ENCODE measurements around the gene TLR10. TPM values are rescaled to one million over a fixed set of nuclear protein-coding genes. Genes with fewer than 3 reads are reported as not detected.
A peak's percentile ranks its signal among the peaks of the same experiment; 100 is the strongest.

TLR10 gene
- total and polyA plus RNA-seq, 9 of the 15 experiments (the other 6 are each of a cell fraction or from before 2014, with no cell fraction given) = 0.03 to 0.05 TPM; not detected in 7

GRCh38 chr4:38752941-38753806 is 29.6 kb downstream of the TLR10 start:
- Histone ChIP-seq H4K20me1 (replicated peaks; ENCODE audit: control insufficient read depth, insufficient read depth, low read length) (no peaks in the 10 kb centered on the region), H3K4me2 (ENCODE audit: insufficient read depth, low read length) (no peak overlapping the region; the same call in 1 of the 2 replicates), H3K9ac (ENCODE audit: insufficient read depth in 1 of 2, low read depth in 2 of 2, low read length in 2 of 2) (peak overlapping the region in 1 of 2 experiments; percentile 19; a peak in 1 of 4 replicates), H3K4me3 (no peak overlapping the region), H3K9me1 (ENCODE audit: control insufficient read depth, insufficient read depth, low read length) (no peaks in the 10 kb centered on the region), H3K27me3 (ENCODE audit: control insufficient read depth in 2 of 2, insufficient read depth in 2 of 2, low read length in 2 of 2) (peaks cover 0 to 5% of the 10 kb centered on the region in 2 experiments; a peak in 1 of 5 replicates), H3K27ac (ENCODE audit: extremely low read depth, low read depth, low read length) (no peak overlapping the region), H3K79me2 (ENCODE audit: control insufficient read depth, insufficient read depth, low read length) (no peaks in the 10 kb centered on the region), H2AFZ (ENCODE audit: low read depth, low read length) (peak overlapping the region; percentile 79), H3K9me3 (replicated peaks; ENCODE audit: control insufficient read depth, insufficient read depth, low read depth, low read length) (no peaks in the 10 kb centered on the region), H3K4me1 (replicated peaks in 1 of 2; ENCODE audit: control insufficient read depth in 2 of 2, insufficient read depth in 2 of 2, low read length in 2 of 2) (peaks cover 6 to 8% of the 10 kb centered on the region in 2 experiments; a peak in 3 of 5 replicates), H3K36me3 (ENCODE audit: control insufficient read depth, insufficient read depth, low read length) (no peaks in the 10 kb centered on the region)
- DNase-seq (ENCODE audit: extremely low read depth in 1 of 4, low spot score in 3 of 4) (peak in 2 of 4 experiments; percentile 17 to 64), FAIRE-seq (peak; percentile 67), ATAC-seq (peak; percentile 85)
- BruUV-seq (replicated peaks) = no TSS peak
- ChIA-PET POLR2A (no interaction called here), CTCF (ENCODE audit: low intra/inter-chr PET ratio) (no interaction called here)
- 50% methylated on average over 19 of the region's 19 CpGs for WGBS (ENCODE audit: insufficient coverage, low coverage, missing lambda C conversion rate)
- in situ Hi-C loops (cut with MboI) = no loop called here
- intact Hi-C loops (cut with micrococcal nuclease) = no loop called here
- TF ChIP-seq MTA3 (IDR thresholded peaks at IDR 0.05; ENCODE audit: borderline replicate concordance) = no peak
- TF ChIP-seq PHF21A (IDR thresholded peaks at IDR 0.05; ENCODE audit: borderline replicate concordance, low read depth) = no peak
- TF ChIP-seq ZBTB33 (CRISPR knock-in tag; IDR thresholded peaks at IDR 0.05) = peak; percentile 61; the same call in 1 of the 2 replicates
- TF ChIP-seq TSHZ1 (CRISPR knock-in tag; IDR thresholded peaks at IDR 0.05) = no peak
- TF ChIP-seq THRAP3 (IDR thresholded peaks at IDR 0.05; ENCODE audit: borderline replicate concordance) = 0 out of 2 replicates have a peak, but pooled peaks have one; percentile 21
- peak; percentile 56; the same call in 1 of the 2 replicates for TF ChIP-seq ADNP (tag; IDR thresholded peaks at IDR 0.05)
- peak; percentile 81; the same call in 1 of the 2 replicates for TF ChIP-seq OTX1 (CRISPR knock-in tag; IDR thresholded peaks at IDR 0.05)
- 0 out of 2 replicates have a peak, but pooled peaks have one; percentile 60 for TF ChIP-seq ZBTB26 (CRISPR knock-in tag; IDR thresholded peaks at IDR 0.05)
- TF ChIP-seq ZBTB34 (CRISPR knock-in tag; IDR thresholded peaks at IDR 0.05) = no peak
- no peak for TF ChIP-seq POLR3A (IDR thresholded peaks at IDR 0.05; ENCODE audit: borderline replicate concordance, extremely low read depth, insufficient read depth, insufficient read length)
- no peak for TF ChIP-seq KAT8 (IDR thresholded peaks at IDR 0.05; ENCODE audit: low read depth)
- no peak for TF ChIP-seq NR2C1 (IDR thresholded peaks at IDR 0.05)
- TF ChIP-seq NR2C1 (tag; IDR thresholded peaks at IDR 0.05) = no peak

All from K562 (cell line).